H9 (cell line): ENCODE data around the gene RRAGB. TPM values are rescaled to one million over a fixed set of nuclear protein-coding genes. Genes with fewer than 3 reads are reported as not detected.

Experiments used
- DNase-seq: peaks from one replicate; pipeline ENCODE4 v3.0.0-alpha.2; 2017
- H2AFZ ChIP-seq: one replicate; pipeline ENCODE4 v1.6.1; 2013; ENCODE audit warnings: mild to moderate bottlenecking, low read length, control low read depth, moderate library complexity
- H2AK5ac ChIP-seq: 2 replicates; pipeline ENCODE4 v1.6.1; 2013; ENCODE audit warnings: low read length, control low read depth, mixed read lengths; ENCODE audit not compliant: insufficient read length
- H2BK120ac ChIP-seq: one replicate; pipeline ENCODE4 v1.6.1; 2013; ENCODE audit warnings: low read depth, mild to moderate bottlenecking, low read length, control low read depth, inconsistent platforms; ENCODE audit not compliant: poor library complexity, severe bottlenecking
- H2BK12ac ChIP-seq: 2 replicates; pipeline ENCODE4 v1.6.1; 2013; ENCODE audit warnings: low read length, control low read depth, mixed read lengths, low read depth; ENCODE audit not compliant: insufficient read length
- H2BK15ac ChIP-seq: 2 replicates; pipeline ENCODE4 v1.6.1; 2013; ENCODE audit warnings: low read depth, low read length, control low read depth
- H2BK20ac ChIP-seq: one replicate; pipeline ENCODE4 v1.6.1; 2013; ENCODE audit warnings: low read depth, mild to moderate bottlenecking, low read length, control low read depth, inconsistent platforms; ENCODE audit not compliant: poor library complexity, severe bottlenecking
- H2BK5ac ChIP-seq: 2 replicates; pipeline ENCODE4 v1.6.1; 2013; ENCODE audit warnings: low read length, control low read depth, mixed read lengths; ENCODE audit not compliant: insufficient read length
- H3K14ac ChIP-seq: 2 replicates; pipeline ENCODE4 v1.6.1; 2013; ENCODE audit warnings: low read length, control low read depth; ENCODE audit not compliant: insufficient read depth
- H3K18ac ChIP-seq: 2 replicates; pipeline ENCODE4 v1.6.1; 2013; ENCODE audit warnings: low read depth, mild to moderate bottlenecking, mixed read lengths, low read length, control low read depth; ENCODE audit not compliant: insufficient read length
- H3K23ac ChIP-seq: 2 replicates; pipeline ENCODE4 v1.6.1; 2013; ENCODE audit warnings: low read length, control low read depth, mixed read lengths, low read depth; ENCODE audit not compliant: insufficient read length
- H3K23me2 ChIP-seq: 2 replicates; pipeline ENCODE4 v1.6.1; 2013; ENCODE audit warnings: low read depth, mild to moderate bottlenecking, mixed read lengths, low read length, control low read depth; ENCODE audit not compliant: insufficient read length, poor library complexity, severe bottlenecking
- H3K27ac ChIP-seq: 2 replicates; pipeline ENCODE4 v1.5.1; 2013; ENCODE audit warnings: low read length, control low read depth, mixed read lengths, low read depth; ENCODE audit not compliant: insufficient read length
- H3K27me3 ChIP-seq: 2 replicates; pipeline ENCODE4 v1.6.1; 2013; ENCODE audit warnings: low read length, control low read depth, inconsistent platforms; ENCODE audit not compliant: insufficient read depth
- H3K4ac ChIP-seq: 2 replicates; pipeline ENCODE4 v1.6.1; 2013; ENCODE audit warnings: low read depth, mild to moderate bottlenecking, control low read depth, inconsistent platforms, low read length, moderate library complexity
- H3K4me1 ChIP-seq: 2 replicates; pipeline ENCODE4 v1.6.1; 2013; ENCODE audit warnings: low read length, control low read depth, inconsistent platforms; ENCODE audit not compliant: insufficient read depth
- H3K4me2 ChIP-seq: 2 replicates; pipeline ENCODE4 v1.6.1; 2013; ENCODE audit warnings: low read length, control low read depth, mixed read lengths; ENCODE audit not compliant: insufficient read length, insufficient read depth
- H3K56ac ChIP-seq: 2 replicates; pipeline ENCODE4 v1.6.1; 2013; ENCODE audit warnings: low read depth, mild to moderate bottlenecking, mixed read lengths, low read length, control low read depth; ENCODE audit not compliant: insufficient read length
- H3K79me1 ChIP-seq: 2 replicates; pipeline ENCODE4 v1.6.1; 2013; ENCODE audit warnings: low read depth, mild to moderate bottlenecking, moderate library complexity, low read length, control low read depth, inconsistent platforms; ENCODE audit not compliant: insufficient read depth, poor library complexity, severe bottlenecking
- H3K79me2 ChIP-seq: 2 replicates; pipeline ENCODE4 v1.6.1; 2013; ENCODE audit warnings: low read length, control low read depth, inconsistent platforms; ENCODE audit not compliant: insufficient read depth
- H3K9ac ChIP-seq: 2 replicates; pipeline ENCODE4 v1.6.1; 2013; ENCODE audit warnings: low read length, control low read depth, mixed read lengths; ENCODE audit not compliant: insufficient read length; ENCODE audit errors: extremely low read depth
- H3K9me3 ChIP-seq: one replicate; pipeline ENCODE4 v1.6.1; 2013; ENCODE audit warnings: low read depth, low read length, inconsistent platforms; ENCODE audit not compliant: control insufficient read depth
- H3T11ph ChIP-seq: one replicate; pipeline ENCODE4 v1.6.1; 2013; ENCODE audit warnings: mild to moderate bottlenecking, low read length, control low read depth, inconsistent platforms
- H4K20me1 ChIP-seq: one replicate; pipeline ENCODE4 v1.6.1; 2013; ENCODE audit not compliant: control insufficient read depth, insufficient read length, insufficient read depth
- H4K5ac ChIP-seq: 2 replicates; pipeline ENCODE4 v1.6.1; 2013; ENCODE audit warnings: low read depth, mild to moderate bottlenecking, mixed read lengths, low read length, control low read depth; ENCODE audit not compliant: insufficient read length
- H4K8ac ChIP-seq: replicated peaks from 2 replicates; pipeline ENCODE4 v1.6.1; 2013; ENCODE audit warnings: low read length, control low read depth, mixed read lengths, low read depth; ENCODE audit not compliant: insufficient read length
- H4K91ac ChIP-seq: 2 replicates; pipeline ENCODE4 v1.6.1; 2013; ENCODE audit warnings: low read depth, mild to moderate bottlenecking, moderate library complexity, mixed read lengths, low read length, control low read depth; ENCODE audit not compliant: insufficient read length
- H3K27ac Mint-ChIP-seq, 3 experiments: 2 replicates in 2 of 3; 3 replicates in 1 of 3; pipeline ENCODE4 v1.8.0; 2020 to 2021; ENCODE audit warnings: mixed read lengths in 3 of 3, mild to moderate bottlenecking in 1 of 3, moderate library complexity in 1 of 3
- H3K27me3 Mint-ChIP-seq: 2 replicates; pipeline ENCODE4 v1.8.0; 2021; ENCODE audit warnings: low read depth, mild to moderate bottlenecking, moderate library complexity, mixed read lengths
- H3K36me3 Mint-ChIP-seq, 3 experiments: 2 replicates in 2 of 3; 3 replicates in 1 of 3; pipeline ENCODE4 v1.8.0; 2020 to 2021; ENCODE audit warnings: low read depth in 3 of 3, mixed read lengths in 3 of 3; ENCODE audit not compliant: insufficient read depth in 1 of 3
- H3K4me1 Mint-ChIP-seq, 2 experiments: 2 replicates each; pipeline ENCODE4 v1.8.0; 2020; ENCODE audit warnings: mixed read lengths in 2 of 2
- H3K4me3 Mint-ChIP-seq, 2 experiments: 2 replicates in 1 of 2; 3 replicates in 1 of 2; pipeline ENCODE4 v1.8.0; 2020 to 2021; ENCODE audit warnings: mild to moderate bottlenecking in 2 of 2, mixed read lengths in 2 of 2, moderate library complexity in 1 of 2
- H3K9me3 Mint-ChIP-seq, 2 experiments: 2 replicates in 1 of 2; 3 replicates in 1 of 2; pipeline ENCODE4 v1.8.0; 2020; ENCODE audit warnings: mild to moderate bottlenecking in 2 of 2, mixed read lengths in 2 of 2, moderate library complexity in 1 of 2
- WGBS: extraction: QIAGEN DNeasy Blood & Tissue Kit; methylation state at CpG from one replicate; pipeline ENCODE4 v1.1.7; 2013; ENCODE audit warnings: missing lambda C conversion rate, low lambda C conversion rate, mixed read lengths; ENCODE audit not compliant: insufficient read length; ENCODE audit errors: extremely low coverage; 5-methylcytosine and 5-hydroxymethylcytosine counted together
- total RNA-seq: library from RNA; stranded (reverse); gene quantifications from 2 replicates; pipeline ENCODE4 v1.2.1, GENCODE V29; 2021
- TF ChIP-seq, protein P1 (sequence below): fragments of 200-600 bp; sonication (generic); conservative IDR thresholded peaks from 3 replicates; pipeline ENCODE4 v1.8.0; 2021; ENCODE audit warnings: antibody characterized with exemption, mild to moderate bottlenecking

The RRAGB gene
- total RNA-seq, 1 experiment from 2014 or later, result 10.3 TPM

DNA sequence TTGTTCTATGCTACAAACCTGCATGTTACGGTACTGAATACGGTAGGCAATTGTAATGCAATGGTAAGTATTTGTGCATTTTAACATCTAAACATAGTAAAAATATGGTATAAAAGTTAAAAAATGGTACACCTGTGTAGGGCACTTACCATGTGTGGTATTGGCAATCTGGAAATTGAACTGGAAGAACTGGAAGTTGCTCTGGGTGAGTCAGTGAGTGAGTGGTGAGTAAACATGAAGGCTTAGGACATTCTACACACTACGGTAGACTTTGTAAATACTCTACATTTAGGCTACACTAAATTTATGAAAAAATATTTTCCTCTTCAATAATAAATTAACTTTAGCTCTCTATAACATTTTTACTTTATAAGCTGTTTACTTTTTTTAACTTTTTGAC is 78.9 kb downstream of the RRAGB start:
- no peaks in the 10 kb centered on the region for H3K4me1 Mint-ChIP-seq
- H4K91ac ChIP-seq, result no peak overlapping the region
- H3K27ac Mint-ChIP-seq, result no peak overlapping the region
- no peak overlapping the region for H4K5ac ChIP-seq
- H3K79me1 ChIP-seq, result no peaks in the 10 kb centered on the region
- no peaks in the 10 kb centered on the region for H3K27me3 ChIP-seq
- no peak overlapping the region for H3K9ac ChIP-seq
- H3K27ac ChIP-seq, result no peak overlapping the region
- no peaks in the 10 kb centered on the region for H3K4me1 ChIP-seq
- no peak overlapping the region for H3K4ac ChIP-seq
- H4K20me1 ChIP-seq, result no peaks in the 10 kb centered on the region
- no peak overlapping the region for H3K18ac ChIP-seq
- H3K14ac ChIP-seq, result no peak overlapping the region
- H3K36me3 Mint-ChIP-seq, result peaks cover 0 to 3% (median 2%) of the 10 kb centered on the region in 3 experiments; a peak in 2 of 7 replicates
- no peak overlapping the region for H2BK12ac ChIP-seq
- H3K23ac ChIP-seq, result no peak overlapping the region
- WGBS, result no CpG with 5 or more reads among the region's 3 CpGs
- H2AFZ ChIP-seq, result no peak overlapping the region
- H2BK15ac ChIP-seq, result no peak overlapping the region
- H3K27me3 Mint-ChIP-seq, result no peaks in the 10 kb centered on the region; the same call in 1 of the 2 replicates
- H3K56ac ChIP-seq, result no peak overlapping the region
- no peak for DNase-seq
- H3K9me3 Mint-ChIP-seq, result peaks cover 67 to 76% of the 10 kb centered on the region in 2 experiments
- H2AK5ac ChIP-seq, result no peak overlapping the region
- no peak overlapping the region for H3T11ph ChIP-seq
- H4K8ac ChIP-seq, result no peak overlapping the region
- H3K23me2 ChIP-seq, result no peaks in the 10 kb centered on the region
- no peak overlapping the region for H2BK20ac ChIP-seq
- TF ChIP-seq, protein P1, sequence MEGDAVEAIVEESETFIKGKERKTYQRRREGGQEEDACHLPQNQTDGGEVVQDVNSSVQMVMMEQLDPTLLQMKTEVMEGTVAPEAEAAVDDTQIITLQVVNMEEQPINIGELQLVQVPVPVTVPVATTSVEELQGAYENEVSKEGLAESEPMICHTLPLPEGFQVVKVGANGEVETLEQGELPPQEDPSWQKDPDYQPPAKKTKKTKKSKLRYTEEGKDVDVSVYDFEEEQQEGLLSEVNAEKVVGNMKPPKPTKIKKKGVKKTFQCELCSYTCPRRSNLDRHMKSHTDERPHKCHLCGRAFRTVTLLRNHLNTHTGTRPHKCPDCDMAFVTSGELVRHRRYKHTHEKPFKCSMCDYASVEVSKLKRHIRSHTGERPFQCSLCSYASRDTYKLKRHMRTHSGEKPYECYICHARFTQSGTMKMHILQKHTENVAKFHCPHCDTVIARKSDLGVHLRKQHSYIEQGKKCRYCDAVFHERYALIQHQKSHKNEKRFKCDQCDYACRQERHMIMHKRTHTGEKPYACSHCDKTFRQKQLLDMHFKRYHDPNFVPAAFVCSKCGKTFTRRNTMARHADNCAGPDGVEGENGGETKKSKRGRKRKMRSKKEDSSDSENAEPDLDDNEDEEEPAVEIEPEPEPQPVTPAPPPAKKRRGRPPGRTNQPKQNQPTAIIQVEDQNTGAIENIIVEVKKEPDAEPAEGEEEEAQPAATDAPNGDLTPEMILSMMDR, result no peak
- H3K4me3 Mint-ChIP-seq, result no peak overlapping the region
- H3K79me2 ChIP-seq, result no peaks in the 10 kb centered on the region
- no peak overlapping the region for H3K4me2 ChIP-seq
- no peak overlapping the region for H2BK120ac ChIP-seq
- peaks cover 4% of the 10 kb centered on the region for H3K9me3 ChIP-seq
- H2BK5ac ChIP-seq, result no peak overlapping the region
